Activated CD4-positive, alpha-beta T cell treated with anti-CD3 and anti-CD28 coated beads, Interleukin-2, Interleukin-6, amounts not matched to agents 100 ng/mL and 50 ng/mL, durations not matched to agents 16 hours and 8 hours (primary cell): ENCODE data around the gene BAG2.

Experiments
- DNase-seq: peaks from one replicate; pipeline ENCODE4 v3.0.0-alpha.2; 2020

BAG2 gene

GRCh38 chr6:57224769-57225515 lies 52.8 kb downstream of the BAG2 start:
- no peak for DNase-seq

- DNase-seq = no peak
Measured at GRCh38 chr6:57226221-57226620, 54.1 kb downstream of the BAG2 start.
